ENCODE results near the gene CNPY1.
"Not testable (repeated sequence)": the region's sequence is repeated elsewhere in the genome, so short reads cannot be mapped to it uniquely, and the experiment has no call there.

The CNPY1 gene

DNA sequence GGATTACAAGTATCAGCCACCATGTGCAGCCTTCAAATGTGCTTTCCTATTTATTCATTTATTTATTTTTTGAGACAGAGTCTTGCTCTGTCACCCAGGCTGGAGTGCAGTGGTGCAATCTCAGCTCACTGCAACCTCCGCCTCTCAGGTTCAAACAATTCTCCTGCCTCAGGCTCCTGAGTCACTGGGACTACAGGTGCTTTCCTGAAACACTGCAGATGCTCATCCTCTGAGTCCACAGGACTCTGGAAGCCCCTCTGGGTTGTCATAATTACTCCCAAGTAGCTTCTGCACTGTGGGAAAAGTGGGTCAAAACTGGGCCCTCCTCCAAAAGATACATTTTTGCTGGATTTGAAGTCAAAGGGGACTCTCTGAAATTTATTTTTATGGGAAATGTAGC is at the start of gene CNPY1:
CNPY1 (minus strand) TSS at position 111 of the 400 bp plus-strand sequence. CDS start 630 bp downstream, outside the sequence.
- DNase-seq: not testable (repeated sequence)

DNA sequence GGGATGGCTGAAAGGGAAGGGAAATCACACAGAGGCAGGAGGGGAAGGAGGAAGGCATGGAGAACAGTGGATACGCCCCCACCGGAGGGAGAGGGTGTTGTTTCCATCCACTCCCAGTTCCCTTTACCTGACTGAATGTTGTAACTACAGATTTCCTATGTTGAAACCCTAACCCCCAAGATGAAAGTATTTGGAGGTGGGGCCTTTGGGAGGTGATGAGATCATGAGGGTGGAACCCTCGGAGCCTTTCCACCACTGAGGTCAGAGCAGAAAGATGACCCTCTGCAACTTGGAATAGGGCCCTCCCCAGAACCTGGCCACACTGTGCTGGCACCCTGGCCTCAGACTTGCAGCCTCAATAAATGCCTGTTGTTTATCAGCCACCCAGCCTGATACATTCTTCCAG is 48.6 kb upstream of the CNPY1 start:
- DNase-seq: no peak

DNA sequence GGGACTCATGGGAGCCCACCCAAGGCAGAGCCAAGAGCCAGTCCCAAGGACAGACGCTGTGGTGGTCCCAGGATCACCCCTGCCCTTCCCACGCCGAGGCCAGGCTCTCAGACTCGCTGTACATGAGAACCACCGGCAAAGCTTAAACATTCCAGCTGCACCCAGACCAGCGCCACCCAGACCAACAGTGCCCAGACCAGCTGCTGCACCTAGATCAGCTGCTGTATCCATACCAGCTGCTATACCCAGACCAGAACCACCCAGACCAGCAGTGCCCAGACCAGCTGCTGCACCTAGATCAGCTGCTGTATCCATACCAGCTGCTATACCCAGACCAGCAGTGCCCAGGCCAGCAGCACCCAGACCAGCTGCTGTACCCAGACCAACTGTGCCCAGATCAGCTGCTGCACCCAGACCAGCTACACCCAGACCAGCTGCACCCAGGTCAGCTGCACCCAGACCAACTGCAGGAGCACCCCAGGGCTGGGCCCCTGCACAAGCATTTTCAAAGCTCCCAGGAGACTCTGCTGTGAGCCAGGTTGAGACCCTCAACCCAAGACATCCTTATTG is 47.9 kb upstream of the CNPY1 start:
- no peak for DNase-seq

DNA sequence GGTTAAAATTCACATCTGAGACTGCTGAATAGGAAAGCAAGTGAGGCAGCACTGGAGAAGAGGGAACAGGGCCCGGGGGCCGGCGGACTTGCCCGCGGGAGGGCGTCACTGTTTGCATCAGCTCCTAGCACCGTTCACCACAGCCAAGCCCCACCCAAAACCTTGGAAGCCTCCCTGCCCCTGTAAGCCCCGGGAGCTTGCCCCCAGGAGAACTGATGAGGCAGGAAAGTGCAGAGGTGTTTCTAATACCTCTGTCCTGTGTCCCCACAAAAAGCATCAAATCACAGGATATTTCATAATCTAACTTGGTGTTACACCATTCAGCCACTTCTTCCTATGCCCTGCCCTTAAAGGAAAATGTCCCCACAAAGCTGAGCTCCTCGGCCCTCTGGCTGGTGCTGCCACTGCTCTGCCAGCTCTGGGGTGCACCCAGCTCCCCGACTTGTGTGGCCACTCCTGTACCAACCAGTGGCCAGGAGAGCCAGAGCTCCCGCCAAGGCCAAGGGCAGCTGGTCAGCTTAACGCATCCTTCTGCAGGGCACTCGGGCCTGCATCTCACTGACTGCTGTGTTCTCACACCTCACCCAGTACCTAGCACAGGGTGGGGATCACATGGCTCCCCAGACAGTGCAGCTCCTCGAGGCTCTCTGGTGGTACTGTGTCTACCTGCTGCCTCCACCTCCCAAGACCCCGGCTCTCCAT is 47.3 kb upstream of the CNPY1 start:
- DNase-seq: peak; percentile 24 to 67

DNA sequence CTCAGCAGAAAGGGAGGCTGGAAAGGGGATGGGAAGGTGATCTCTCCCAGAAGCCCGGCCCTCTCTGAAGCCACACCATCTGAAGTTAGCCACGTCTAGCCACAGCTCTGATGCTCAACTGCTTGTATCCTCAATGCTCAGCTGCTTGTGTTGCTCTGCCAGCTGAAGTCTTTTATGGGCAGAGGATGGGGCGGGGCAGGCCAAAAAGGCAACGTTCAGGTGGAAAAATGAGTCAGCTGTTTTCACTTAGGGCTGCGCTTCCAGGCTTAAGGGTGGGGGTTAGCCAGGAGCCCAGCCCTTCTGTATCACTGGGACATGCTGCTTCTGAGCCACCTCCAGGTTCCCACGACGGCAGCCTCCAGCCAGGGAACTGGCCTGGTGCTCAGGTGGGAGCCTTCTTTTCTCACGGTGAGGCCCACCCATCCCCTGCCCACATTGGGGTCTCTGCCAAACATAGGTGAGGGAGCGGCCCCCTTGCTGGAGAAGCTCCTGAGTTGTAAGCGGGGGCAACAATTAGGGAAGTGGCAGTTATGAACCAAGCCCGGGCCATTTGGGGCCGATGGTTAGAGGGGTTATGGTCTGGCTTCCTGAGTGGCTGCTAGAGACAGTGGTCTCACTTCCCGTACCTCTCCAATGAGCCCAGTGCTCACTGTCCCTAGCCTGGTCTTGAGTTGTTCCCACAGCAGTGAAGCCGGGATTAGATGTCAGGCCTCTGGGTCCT is 44.9 kb upstream of the CNPY1 start:
- no peak for DNase-seq

DNA sequence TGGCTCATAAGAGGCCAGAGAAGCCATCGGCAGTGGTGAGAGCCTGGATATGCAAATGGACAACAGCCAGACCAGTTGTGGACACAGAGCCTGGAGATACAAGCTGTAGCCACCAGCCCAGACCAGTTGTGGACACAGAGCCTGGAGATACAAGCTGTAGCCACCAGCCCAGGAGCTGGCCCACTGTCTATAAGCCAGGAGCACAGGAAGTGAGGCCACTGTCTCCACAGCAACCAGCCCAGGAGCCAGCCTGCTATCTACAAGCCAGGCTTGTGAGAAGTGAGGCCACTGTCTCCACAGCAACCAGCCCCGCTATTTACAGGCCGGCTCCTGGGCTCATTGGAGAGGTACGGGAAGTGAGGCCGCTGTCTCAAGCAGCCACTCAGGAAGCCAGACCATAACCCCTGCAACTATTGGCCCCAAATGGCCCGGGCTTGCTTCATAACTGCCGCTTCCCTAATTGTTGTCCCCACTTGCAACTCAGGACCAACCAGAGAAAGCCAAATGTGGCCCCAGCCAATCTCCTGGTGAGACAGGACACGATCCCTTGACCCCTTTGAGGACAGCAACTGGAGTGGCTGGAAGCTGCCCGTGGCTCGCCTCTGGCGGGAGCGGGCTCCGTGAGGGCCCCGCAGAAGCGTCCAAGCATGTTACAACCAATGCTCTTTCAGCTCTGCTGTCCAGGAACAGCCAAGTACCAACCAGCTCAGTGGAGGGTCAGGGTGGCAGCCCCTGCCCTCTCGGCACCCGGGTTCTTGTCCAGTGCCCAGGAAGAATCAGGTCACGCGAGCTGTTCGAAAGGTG is 44.1 kb upstream of the CNPY1 start:
- DNase-seq: peak; percentile 58 to 71

DNA sequence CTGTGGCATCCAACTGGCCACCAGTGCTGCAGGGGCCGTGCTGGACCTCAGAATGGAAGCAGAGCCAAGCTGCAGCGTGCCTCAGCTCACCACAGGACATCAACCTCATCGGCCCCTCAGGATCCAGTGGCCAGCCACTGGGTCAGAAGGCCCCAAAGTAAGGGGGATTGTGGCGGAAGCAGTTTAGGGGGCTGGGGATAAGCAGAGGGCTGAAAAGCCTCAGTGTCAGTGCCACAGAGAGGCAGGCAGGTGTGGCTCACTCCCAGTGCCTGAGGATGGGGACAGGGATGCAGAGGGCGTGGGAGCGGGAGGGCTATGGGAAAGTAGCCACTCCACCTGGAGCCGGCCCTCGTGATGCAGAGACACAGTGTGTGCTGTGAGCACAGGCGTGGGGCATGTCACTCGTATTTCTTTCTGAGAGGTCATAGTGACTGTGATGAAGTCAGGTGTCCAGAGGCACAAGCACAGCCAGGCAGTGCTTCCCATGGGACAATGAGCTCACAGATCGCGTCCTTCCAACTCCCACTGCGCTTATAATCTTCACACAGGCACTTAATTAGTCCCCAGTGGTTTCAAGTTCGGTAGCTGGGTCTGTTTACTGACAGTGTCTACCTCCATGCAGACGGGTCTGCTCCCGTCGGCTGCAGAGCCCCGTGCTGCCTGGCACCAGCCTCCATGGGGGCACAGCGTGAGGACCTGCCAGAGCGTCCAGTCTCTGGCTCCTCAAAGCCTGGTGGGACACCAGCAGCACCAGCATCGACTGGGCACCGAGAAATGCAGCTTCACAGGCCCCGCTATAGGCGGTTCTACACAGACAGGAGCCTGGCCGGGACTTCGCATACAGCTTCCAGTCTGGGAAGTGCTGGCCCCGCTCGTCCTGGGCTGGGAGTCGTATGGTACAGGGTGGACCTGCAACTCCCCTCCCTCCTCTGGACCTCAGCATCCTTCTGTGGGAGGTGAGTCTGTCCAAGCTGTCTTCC is 42.9 kb upstream of the CNPY1 start:
- no peak for DNase-seq

DNA sequence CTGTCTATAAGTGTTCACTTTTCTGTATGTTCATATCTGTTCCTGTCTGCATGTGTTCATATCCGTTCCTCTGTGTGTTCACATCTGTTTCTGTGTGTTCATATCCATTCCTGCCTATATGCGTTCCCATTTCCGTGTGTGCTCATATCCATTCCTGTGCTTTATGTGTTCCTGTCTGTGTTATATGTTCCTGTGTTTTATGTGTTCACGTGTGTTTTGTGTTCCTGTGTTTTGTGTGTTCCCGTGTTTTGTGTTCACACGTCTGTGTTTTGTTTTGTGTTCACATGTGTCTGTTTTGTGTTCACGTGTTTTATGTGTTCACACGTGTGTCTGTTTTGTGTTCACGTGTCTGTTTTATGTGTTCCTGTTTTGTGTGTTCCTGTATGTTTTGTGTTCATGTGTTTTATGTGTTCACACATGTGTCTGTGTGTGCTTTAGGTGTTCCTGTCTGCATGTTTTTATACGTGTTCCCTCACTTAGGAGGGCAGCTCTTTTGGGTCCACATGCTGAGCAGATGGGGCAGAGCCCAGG is 42.2 kb upstream of the CNPY1 start:
- DNase-seq: no peak

DNA sequence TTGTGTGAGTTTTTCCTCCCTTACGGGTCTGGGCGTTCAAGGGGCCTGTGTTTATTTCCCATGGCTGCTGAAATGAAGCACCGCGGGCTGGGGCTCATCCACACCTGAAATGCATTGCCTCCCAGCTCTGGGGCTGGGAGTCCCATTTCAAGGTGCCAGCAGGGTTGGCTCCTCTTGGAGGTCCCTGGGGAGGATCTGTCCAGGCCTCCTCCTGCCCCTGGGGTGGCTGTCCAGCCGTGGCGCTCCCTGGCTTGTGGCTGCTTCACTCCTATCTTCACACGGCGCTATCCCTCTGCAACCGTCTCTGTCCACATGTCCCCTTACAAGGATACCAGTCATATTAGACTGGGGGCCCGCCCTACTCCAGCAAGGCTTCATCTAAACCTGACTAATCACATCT is 41.1 kb upstream of the CNPY1 start:
- no peak for DNase-seq

DNA sequence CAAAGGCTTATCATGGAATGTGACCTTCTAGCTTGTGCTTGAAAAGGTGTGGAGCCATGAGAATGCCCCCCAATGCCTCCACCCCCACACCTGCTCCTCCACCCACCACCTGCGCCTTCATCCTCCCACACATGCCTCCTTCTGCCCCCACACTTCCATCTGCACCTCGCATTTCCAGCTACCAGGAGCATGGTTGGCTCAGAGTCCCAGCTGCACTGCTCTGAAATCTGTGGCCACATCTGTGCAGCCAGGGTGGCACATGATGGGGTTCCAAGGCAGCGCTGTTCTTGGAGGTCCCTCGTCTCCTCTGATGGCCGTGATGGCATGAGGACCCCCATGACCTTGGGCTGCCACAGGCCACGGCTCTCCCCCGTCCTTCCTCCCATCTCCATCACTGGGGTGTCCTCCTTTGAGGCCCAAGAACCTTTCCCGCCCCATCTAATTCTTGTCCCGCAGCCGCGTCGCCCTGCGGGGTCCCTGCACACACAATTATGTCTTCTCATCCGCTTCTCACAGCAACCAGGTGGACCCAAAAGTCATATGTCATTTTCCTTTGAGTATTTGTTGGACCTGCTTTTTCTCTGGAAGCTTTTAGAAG is 40.6 kb upstream of the CNPY1 start:
- DNase-seq: no peak

DNA sequence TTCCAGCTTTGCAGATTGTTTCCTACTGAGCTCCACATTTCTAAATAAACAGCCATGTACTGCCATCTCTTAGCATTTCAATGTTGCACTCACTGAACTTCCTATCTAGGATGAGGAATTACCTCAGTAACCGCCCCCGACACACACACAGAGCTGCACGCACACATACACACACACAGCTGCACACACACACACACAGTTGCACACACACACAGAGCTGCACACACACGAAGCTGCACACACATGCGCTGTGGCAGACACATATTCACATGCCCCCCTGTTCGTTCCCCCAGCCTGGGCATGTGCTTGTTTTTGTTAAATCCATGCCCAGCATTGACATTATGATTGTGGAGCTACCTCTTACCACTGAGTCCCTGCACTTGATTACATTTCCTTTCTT is 39.6 kb upstream of the CNPY1 start:
- DNase-seq: no peak

DNA sequence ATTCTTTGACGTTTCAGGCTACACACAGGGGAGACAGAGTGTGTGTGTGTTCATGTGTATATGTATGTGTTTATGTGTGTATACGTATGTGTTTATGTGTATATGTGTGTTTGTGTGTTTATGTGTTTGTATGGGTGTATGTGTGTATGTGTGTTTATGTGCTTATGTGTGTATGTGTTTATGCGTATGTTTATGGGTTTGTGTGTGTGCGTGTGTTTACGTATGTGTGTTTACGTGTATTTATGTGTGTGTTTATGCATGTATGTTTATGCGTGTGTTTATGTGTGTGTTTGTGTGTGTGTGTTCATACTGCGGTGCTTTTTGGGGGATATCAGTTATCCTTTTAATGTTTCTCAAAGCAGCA is 39.2 kb upstream of the CNPY1 start:
- DNase-seq: no peak

DNA sequence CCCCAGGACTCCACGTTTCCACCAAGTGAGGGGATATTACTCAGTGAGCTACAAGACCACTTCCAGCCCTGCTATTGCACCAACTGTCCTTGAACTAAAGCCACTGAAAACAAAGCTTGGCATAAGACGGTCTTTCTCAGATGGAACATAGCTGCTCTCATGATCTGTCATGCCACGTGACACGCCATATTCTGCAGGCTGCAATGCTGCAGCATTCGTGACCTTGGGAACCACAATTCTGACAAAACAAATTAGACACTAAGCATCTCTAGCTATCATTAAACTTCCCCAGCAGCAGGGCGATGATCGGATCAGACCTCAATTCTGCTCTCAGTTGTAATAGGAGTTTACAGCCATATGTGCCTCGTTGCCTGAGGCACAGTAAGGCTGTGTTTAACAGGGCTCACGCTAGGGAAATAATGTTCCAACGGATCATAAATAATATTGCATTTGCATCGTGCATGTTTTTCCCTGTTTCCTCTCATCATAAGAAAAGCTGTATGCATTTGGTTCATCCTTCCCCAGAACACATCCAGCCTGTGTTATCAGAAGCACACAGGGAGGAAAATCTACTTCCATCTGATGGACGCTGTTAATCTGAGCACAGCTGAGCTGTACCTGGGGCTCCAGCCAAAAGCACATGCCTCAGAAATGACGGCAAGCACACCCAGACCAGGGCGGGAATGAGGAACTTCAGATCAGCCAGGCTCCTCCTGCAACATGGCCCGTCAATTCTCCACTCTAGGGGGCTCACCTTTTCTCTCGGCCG is 38.6 kb upstream of the CNPY1 start:
- no peak for DNase-seq

DNA sequence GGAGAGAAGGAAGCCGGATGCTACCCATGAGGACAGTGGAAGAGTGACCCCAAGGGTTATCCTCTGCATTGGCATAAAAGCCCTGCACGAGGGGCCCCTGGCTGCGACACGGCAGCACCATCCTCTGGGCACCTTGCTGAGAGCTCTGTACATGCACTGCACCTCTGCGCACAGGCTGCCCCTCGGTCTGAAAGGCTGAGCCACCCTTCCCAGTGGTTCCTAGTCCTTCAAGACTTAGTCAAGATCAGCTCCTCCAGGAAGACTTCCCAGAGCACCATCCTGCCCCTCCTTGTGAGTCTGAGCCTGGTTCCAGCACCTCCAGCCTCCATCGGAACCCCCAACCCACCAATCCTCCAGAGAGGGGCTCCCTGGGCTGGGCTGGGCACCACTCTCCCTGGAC is 37.9 kb upstream of the CNPY1 start:
- no peak for DNase-seq

DNA sequence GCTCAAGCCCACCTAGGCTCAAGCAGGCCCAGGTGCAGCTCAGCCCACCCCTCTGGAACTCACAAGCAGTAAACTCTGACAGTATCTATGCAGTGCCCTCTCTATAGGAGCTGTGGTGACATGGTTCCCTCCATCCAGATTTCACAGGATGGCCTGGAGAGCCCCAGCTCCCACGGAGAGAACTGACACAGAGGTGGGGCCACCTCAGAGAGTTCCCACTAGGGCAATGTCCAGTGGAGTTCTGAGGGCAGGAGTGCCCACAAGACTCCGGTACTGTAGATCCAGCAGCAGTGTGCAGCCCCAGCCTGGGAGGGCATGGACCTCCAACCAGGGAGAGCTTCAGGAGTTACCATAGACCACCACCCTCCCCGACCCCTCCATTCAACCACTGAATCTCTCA is 37.3 kb upstream of the CNPY1 start:
- no peak for DNase-seq

DNA sequence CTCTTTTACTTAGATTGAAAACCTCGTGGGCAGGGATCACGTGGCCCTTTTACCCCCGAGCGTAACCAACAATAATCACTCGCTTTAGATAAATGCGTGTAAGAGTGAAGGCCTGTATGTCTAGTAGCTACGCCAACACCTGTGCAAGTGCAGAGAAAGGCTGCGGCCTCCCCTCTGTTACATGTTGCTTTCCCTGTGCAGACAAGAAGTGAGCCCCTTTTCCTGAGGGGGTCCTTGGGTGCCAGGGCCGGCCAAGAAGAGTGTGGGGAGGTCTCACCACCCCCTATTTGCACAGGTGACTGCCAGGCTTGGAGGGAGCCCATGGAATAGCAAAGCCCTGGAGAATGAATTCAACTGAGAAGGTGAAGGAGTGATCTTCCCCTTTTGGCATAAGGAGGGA is 35.6 kb upstream of the CNPY1 start:
- no peak for DNase-seq

DNA sequence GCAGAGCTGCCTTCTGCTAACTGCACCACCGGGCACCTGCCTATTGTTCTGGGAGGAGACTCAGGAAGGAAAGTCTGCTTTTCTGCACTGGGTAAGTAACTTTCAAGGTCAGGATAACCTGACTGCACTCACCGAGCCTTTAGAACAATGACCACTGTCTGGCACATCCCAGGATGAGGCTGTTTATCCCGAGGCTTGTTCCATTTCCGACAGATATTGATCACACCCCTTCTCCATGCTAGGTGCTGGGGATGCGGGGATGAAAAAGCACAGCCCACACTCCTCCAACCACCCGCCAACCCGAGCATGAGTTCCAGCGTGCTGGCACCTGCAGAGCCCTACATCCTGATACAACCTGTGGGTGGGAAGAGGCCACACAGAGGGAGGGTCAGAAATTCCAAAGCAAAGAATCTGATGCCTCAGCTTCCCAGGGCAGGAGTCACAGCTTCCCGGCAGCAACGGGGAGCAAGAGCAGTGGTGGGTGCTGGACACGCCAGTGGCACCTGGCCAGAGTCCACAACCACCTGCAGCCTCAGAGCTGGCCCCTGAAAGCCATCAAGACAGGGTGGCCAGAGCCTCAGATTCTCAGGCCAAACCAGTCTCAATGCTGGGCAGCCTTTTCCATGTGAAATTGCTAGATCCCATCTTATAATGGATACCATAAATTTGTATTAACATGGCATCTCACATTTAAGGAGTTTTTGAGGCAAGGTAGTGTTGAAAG is 34.9 kb upstream of the CNPY1 start:
- DNase-seq: no peak

DNA sequence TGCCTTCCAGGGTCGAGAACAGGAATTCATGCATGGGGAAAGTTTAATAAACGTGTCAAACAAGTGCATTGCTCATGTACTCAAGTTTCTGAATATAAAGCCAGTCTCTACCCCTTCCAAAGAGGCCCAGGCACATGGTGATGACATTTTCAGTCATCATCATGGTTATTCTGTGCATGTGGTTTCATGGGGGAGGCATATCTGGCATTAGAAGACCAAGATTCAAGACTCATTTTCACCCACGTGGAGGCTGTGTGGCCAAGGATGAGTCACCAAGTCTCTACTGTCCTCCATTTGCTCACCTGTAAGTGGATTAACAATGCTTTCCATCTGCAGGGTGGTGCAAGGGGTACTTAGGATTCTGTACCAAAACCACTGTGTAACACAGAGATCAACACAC is 34.0 kb upstream of the CNPY1 start:
- DNase-seq: no peak

DNA sequence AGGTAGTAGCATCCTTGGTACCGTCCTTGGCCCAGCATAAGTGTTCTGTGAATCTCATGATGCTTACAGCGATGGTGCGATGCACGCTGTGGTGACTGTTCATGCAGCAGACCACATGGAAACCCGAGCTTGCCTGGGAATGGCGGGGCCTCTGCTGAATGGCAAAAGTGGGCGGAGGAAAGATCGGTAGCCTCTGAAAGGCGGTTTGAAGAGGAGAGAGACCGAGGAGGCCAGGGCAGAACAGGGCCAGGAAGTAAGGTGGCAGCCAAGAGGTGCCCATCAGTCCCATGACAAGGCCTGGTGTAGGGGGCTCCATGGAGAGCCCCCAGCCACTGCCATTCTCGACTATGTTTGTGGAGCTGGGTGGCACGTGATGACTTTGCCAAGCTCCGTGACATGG is 33.2 kb upstream of the CNPY1 start:
- no peak for DNase-seq

DNA sequence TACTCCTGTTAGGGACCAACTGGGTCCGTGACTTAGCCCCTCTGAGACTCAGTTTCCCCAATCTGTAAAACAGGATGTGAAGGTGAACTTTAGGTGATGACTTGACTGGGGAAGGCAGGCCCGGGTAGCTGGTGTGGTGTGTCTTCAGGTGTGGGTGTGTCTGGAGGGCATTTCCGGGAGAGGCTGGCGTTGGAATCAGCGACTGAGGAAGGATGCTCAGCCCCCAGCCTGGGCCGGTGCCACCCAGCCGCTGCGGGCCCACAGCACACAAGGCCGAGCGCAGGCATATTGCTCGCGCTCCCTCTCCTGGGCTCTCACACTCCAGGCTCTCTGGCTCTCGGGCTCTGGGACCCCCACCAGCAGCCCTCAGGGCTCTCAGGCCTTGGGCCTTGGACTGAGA is 31.7 kb upstream of the CNPY1 start:
- no peak for DNase-seq

Data from inflammatory macrophage treated with lipopolysaccharide for 1 hour (primary cell).